Psoas muscle (tissue), 8 donors: ENCODE results near the gene TERT. TPM values are rescaled to one million over a fixed set of nuclear protein-coding genes. Genes with fewer than 3 reads are reported as not detected.
A peak's percentile ranks its signal among the peaks of the same experiment; 100 is the strongest.

Experiments used
- ATAC-seq, 4 donors: fragments of 200-7000 bp; cut with Tn5 transposase; one replicate each; pipeline ENCODE4 v1.9.1; 2020; ENCODE audit warnings: moderate library complexity in 3 of 4, mild to moderate bottlenecking in 2 of 4
- DNase-seq, 2 donors: peaks; one replicate each; pipeline ENCODE4 v3.0.0-alpha.2; 2020
- H3K27ac ChIP-seq: fragments of 200-600 bp; one replicate; pipeline ENCODE4 v1.8.0; 2022
- H3K27me3 ChIP-seq, 3 donors: fragments of 200-600 bp in 1 of 3; one replicate each; pipeline versions ENCODE4 v1.6.1 to v1.8.0; 2013 to 2022; ENCODE audit warnings: low read length in 2 of 3, mild to moderate bottlenecking in 2 of 3, moderate library complexity in 1 of 3; ENCODE audit not compliant: insufficient read depth in 3 of 3
- H3K36me3 ChIP-seq, 2 donors: fragments of 200-600 bp in 1 of 2; one replicate each; pipeline versions ENCODE4 v1.6.1 to v1.8.0; 2013 to 2022; ENCODE audit warnings: low read depth in 1 of 2, mild to moderate bottlenecking in 1 of 2, moderate library complexity in 1 of 2; ENCODE audit not compliant: insufficient read depth in 1 of 2
- H3K4me1 ChIP-seq: fragments of 200-600 bp; one replicate; pipeline ENCODE4 v1.8.0; 2022
- H3K4me3 ChIP-seq: fragments of 200-600 bp; one replicate; pipeline ENCODE4 v1.8.0; 2022; ENCODE audit warnings: mild to moderate bottlenecking
- H3K9me3 ChIP-seq: fragments of 200-600 bp; one replicate; pipeline ENCODE4 v1.8.0; 2022
- CTCF ChIP-seq: fragments of 200-600 bp; IDR thresholded peaks from one replicate; pipeline ENCODE4 v1.8.0; 2022; ENCODE audit warnings: antibody characterized with exemption
- WGBS, 3 donors: extraction: QIAGEN DNeasy Blood & Tissue Kit; methylation state at CpG; one replicate each; pipeline versions ENCODE4 v1.1.6 to v1.1.7; 2013; 5-methylcytosine and 5-hydroxymethylcytosine counted together
- intact Hi-C, 2 donors: fragments of 100-400 bp; cut with DNase I; formaldehyde crosslinking; loops; one replicate each; pipeline versions ENCODE4 v1.11.0 to v1.14.2; 2022
- polyA plus RNA-seq, 3 donors: library from polyadenylated mRNA; stranded (reverse); fragments of 200-250 nt; gene quantifications; one replicate each; pipeline ENCODE4 v1.2.3, GENCODE V29; 2013
- total RNA-seq, 4 donors: library from RNA; stranded (reverse); fragmentation: NEBNext Ultra II Directional in 2 of 4; extraction: Animal tissue kit (Norgen Biotek cat#: 25700) in 2 of 4; gene quantifications; one replicate each; pipeline versions ENCODE4 v1.2.1 to v1.2.4, GENCODE V29; 2021 to 2023
- donor health status: healthy with polysubstance abuse.
- donor health status: DM: no; HTN: no; CAD: no; lungs with moderate emphysema.
- donor health status: Bipolar disorder and iron deficiency.
- donor health status: healthy.
- donor health status: DM: yes; HTN: yes; CAD: no.
- donor health status: DM: no; HTN: no; CAD: no.
- donor health status: DM: no; HTN: no; CAD: no.
- donor health status: DM: yes; HTN: yes; CAD: no.

TERT gene
- total and polyA plus RNA-seq, 7 donors: not detected

GRCh38 chr5:1251678-1252580 lies 42.9 kb downstream of the TERT start:
- peaks cover 0 to 68% (median 9%) of the 10 kb centered on the region in 3 donors for H3K27me3 ChIP-seq
- no peak overlapping the region for H3K27ac ChIP-seq
- no peak overlapping the region for H3K4me3 ChIP-seq
- no peak for TF ChIP-seq CTCF
- intact Hi-C loops: no loop called here
- DNase-seq: no peak
- no peak for ATAC-seq
- WGBS, 3 donors: 39 to 44% (median 41%) methylated on average over 27 of the region's 27 CpGs
- H3K36me3 ChIP-seq: no peaks in the 10 kb centered on the region
- H3K4me1 ChIP-seq: no peaks in the 10 kb centered on the region
- H3K9me3 ChIP-seq: no peaks in the 10 kb centered on the region

GRCh38 chr5:1249366-1250280 lies 45.2 kb downstream of the TERT start:
- H3K36me3 ChIP-seq: no peaks in the 10 kb centered on the region
- H3K9me3 ChIP-seq: no peaks in the 10 kb centered on the region
- H3K27ac ChIP-seq: no peak overlapping the region
- 54 to 59% (median 56%) methylated on average over 29 of the region's 29 CpGs for WGBS, 3 donors
- no peak for DNase-seq
- no peaks in the 10 kb centered on the region for H3K4me1 ChIP-seq
- TF ChIP-seq CTCF: no peak
- no peak for ATAC-seq
- intact Hi-C loops: no loop called here
- H3K27me3 ChIP-seq: peaks cover 0 to 82% (median 13%) of the 10 kb centered on the region in 3 donors
- H3K4me3 ChIP-seq: no peak overlapping the region

GRCh38 chr5:1247811-1248210 lies 47.1 kb downstream of the TERT start:
- Histone ChIP-seq H3K36me3 (no peaks in the 10 kb centered on the region), H3K4me3 (no peak overlapping the region), H3K27me3 (peaks cover 0 to 82% (median 16%) of the 10 kb centered on the region in 3 donors), H3K4me1 (no peaks in the 10 kb centered on the region), H3K27ac (no peak overlapping the region), H3K9me3 (no peaks in the 10 kb centered on the region)
- TF ChIP-seq CTCF: no peak
- intact Hi-C loops: no loop called here
- DNase-seq (no peak), ATAC-seq (no peak)
- 42 to 57% (median 48%) methylated on average over 6 of the region's 6 CpGs for WGBS, 3 donors

- peak in 1 of 2 donors; percentile 24 for DNase-seq
- H3K9me3 ChIP-seq: no peaks in the 10 kb centered on the region
- H3K36me3 ChIP-seq: no peaks in the 10 kb centered on the region
- no peak overlapping the region for H3K27ac ChIP-seq
- 17 to 19% (median 18%) methylated on average over 41 to 43 of the region's 43 CpGs for WGBS, 3 donors
- H3K4me1 ChIP-seq: no peaks in the 10 kb centered on the region
- peaks cover 0 to 78% (median 13%) of the 10 kb centered on the region in 3 donors for H3K27me3 ChIP-seq
- intact Hi-C loops: no loop called here
- TF ChIP-seq CTCF: no peak
- H3K4me3 ChIP-seq: no peak overlapping the region
- ATAC-seq: no peak
Observed at GRCh38 chr5:1246711-1247431, 48.0 kb downstream of the TERT start.
